Endometrial microvascular endothelial cells (primary cell): ENCODE data around the gene PHB1. TPM values are rescaled to one million over a fixed set of nuclear protein-coding genes. Genes with fewer than 3 reads are reported as not detected.
"Not testable (repeated sequence)": the region's sequence is repeated elsewhere in the genome, so short reads cannot be mapped to it uniquely, and the experiment has no call there.

ENCODE experiments used
- in situ Hi-C: cut with HindIII; loops from 2 replicates; pipeline ENCODE4 v1.10.0; 2017; ENCODE audit warnings: low sequenced_read_pairs, low pct_unique_long_range_greater_than_20kb; ENCODE audit errors: inconsistent ontology term
- total RNA-seq: library from RNA; depleted of rRNA; stranded (reverse); fragments of >200 nt; gene quantifications from one replicate; pipeline ENCODE4 v1.2.3, GENCODE V29; 2015; ENCODE audit errors: inconsistent ontology term

PHB1 gene
- total RNA-seq, 1 donor from 2014 or later, result 246 TPM

DNA sequence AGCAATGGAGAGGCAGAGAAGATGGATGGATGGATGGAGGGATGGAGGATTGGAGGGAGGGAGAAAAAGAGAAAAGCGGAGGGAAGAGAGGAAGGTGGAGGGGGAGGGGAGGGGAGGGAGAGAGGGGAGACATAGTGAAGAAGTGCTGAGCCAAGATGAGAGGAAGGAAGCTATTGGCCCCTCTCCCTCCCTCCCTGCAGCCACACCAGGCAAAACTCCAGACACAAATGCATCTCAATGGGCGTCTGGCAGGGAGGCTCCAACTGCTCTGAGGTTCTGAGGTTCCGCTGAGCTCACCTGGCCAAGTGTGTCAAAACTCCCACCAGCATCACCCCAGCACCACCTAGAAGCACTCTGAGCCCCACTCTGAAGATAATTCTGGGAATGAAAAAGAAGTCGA lies 26.9 kb upstream of the PHB1 start:
- in situ Hi-C loops, result no loop called here

- in situ Hi-C loops, result no loop called here
These were observed 25.9 kb upstream of the PHB1 start for GRCh38 chr17:49440581-49440980.

DNA sequence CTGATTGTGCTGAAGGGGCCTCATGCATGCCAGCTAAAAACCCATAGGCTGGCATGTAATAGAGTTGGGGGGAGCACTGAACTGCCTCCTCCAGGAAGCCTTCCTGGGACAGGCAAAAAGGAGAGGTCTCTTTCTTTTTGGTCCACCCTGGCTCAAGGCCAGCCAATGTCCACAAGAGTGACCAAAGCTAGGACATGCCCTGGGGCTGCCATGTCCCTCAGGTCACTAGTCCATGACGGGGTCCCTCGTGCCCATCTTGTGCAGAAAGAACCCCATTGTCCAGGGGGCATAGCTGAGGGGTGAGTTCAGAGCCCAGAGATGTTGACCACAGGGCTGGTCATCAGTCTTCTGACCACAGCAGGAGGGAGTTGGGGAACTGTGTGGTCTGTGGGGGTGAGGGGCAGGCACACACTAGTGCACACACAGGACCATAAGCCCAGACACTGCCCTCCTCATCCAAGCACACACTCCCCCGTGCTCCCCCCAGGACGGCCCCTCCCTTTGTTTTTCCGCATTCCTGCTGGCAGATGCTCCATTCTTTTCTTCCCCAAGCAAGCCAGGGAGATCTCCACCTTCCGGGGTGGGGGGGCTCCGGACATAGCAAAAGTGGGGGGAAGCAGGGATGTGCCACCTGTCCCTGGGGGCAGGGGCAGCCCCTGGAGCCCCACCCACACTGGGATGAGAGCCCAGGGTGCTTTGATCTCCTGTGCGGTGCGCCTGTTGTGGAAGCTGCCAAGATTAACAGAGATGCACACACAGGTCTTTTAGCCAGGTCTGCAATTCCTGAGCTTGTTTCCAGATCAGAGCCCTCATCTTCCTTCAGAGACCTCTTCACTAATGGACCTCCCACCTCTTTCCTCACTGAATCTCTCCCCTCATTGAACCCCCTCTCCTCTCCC lies 25.2 kb upstream of the PHB1 start:
- in situ Hi-C loops, result no loop called here

GRCh38 chr17:49439305-49439672 lies 24.6 kb upstream of the PHB1 start:
- in situ Hi-C loops, result no loop called here

DNA sequence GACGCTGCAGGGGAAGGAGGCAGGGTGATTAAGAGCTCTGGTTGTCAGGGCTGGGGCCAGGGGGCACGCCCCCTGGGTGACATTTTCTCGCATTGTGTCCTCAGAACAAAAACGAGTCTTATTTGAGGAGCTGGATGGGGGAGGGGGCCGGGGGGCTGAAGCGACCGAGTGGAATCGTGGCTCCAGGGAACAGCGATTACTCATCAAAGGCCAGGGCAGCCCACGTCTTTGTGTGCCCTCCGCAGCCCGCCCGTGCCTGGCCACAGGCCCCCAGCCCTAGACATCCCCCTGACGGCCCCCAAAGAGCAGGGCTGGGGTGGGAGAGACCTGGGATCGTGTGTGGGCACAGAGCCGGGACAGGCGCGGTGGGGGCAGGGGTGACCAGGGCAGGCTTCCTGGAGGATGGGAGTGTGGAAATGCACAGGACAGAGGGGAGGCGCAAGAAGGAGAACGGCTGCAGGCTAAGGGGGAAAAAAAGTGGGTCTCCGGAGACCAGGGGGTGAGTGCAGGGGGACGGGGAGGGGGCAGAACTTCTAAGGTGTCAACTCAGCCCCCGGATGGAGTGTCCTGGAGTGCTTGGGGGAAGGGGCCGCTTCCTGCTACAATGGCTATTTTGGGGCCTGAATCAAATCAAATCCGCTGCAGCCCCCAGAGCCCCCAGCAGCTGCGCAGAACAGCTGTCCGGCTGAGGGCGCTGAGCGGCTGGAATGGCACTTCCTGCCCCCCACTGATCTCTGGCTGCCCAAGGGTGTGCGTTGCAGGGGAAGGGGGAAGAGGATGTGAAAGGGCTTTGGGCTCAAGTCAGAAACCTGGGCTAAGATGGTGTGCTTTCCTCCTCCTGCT lies 24.0 kb upstream of the PHB1 start:
- in situ Hi-C loops, result no loop called here

- in situ Hi-C loops, result no loop called here
These were observed 23.2 kb upstream of the PHB1 start for GRCh38 chr17:49437696-49438435.

- in situ Hi-C loops, result no loop called here
These were observed 21.5 kb upstream of the PHB1 start for GRCh38 chr17:49436174-49436573.

- in situ Hi-C loops, result no loop called here
These were observed 21.0 kb upstream of the PHB1 start for GRCh38 chr17:49435671-49436029.

DNA sequence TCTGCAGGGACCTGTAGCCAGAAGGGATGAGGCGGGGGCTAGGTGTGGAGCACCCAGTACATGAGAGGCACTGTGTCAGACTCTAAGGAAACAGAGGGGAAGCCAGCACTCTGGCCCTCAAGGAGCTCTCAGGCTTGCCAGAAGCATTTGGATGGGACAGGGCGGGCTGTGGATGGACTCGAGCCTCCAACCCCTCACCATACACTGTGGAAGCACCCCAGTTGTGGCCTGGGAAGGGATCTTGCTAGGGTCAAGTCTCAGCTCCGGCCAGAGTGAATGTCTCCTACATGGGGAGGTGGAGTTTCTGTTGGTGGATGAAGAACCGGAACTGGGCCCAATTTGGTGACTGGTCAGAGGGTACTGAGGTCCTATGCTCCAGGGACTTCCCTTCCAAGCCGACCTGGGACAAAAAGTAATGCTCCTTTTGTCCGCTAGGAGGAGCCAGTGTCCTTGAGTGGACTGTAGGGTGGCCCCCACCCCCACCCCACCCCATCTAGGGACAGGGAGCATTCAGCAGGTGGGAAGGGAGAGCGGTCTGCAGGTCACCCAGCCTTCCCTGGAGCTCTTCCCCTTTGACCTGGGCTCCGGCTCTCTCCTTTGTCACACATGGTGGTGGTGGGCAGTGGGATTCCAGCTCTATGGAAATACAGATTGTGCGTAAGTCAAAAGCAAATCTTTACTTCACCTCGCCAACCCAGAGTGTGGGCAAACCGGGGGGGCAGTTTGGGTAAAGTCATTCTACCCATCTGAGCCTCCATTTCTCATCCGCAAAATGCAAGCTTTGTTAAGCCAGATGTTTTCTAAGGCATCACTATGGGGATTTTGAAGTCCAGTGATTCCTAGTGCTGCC lies 20.4 kb upstream of the PHB1 start:
- in situ Hi-C loops, result no loop called here

- in situ Hi-C loops, result no loop called here
These were observed 18.5 kb upstream of the PHB1 start for GRCh38 chr17:49433000-49433694.

- in situ Hi-C loops, result no loop called here
These were observed 17.1 kb upstream of the PHB1 start for GRCh38 chr17:49431743-49432142.

- in situ Hi-C loops, result no loop called here
These were observed 10.3 kb upstream of the PHB1 start for GRCh38 chr17:49425004-49425286.

DNA sequence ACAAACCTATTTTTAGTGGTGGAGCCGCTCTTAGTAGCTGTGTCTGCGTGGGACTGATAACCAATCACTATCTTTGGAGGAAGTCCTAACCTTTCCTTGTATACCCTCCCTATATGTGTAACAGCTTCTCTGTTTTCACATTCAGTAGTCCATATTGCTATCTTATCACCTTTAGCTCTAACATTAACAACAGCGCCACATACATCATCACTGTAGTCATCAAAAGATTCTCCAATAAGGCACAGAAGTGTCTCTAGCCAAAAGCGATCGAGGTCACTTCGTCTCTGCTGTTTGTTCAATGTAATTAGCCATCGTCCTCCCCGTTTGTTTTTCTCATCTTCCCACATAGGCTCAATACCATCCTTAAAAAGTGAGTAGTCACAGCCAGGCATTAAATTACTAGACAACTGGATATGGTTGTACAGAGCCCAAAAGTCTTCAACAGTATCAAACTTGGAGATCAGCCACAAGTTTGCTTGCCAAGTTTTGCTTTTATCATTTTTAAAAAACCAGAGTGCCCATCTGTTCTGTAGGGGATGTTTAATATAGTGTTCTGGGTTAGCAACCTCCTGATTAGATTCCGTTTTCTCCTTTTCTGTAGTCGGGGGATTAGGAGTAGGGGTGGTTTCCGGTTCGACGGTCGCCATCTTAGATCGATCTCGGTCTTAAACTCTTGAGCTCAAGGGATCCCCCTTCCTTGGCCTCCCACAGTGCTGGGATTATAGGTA lies 9.8 kb upstream of the PHB1 start:
- in situ Hi-C loops, result not testable (repeated sequence)

DNA sequence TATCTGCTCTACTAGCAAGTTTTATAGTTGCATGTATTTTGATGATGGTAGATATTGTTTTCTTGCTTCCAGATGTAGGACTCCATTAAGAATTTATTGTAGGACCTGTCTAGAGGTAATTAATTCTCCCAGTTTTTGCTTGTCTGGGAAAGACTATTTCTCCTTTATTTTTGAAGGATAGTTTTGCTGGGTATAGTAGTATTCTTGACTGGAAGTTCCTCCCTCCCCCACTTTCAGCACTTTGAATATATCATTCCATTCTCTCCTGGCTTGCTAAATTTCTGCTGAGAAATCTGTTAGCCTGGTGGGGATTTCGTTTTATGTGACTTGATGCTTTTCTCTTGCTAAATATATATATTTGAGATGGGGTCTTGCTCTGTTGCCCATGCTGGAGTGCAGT lies 8.0 kb upstream of the PHB1 start:
- in situ Hi-C loops, result no loop called here

DNA sequence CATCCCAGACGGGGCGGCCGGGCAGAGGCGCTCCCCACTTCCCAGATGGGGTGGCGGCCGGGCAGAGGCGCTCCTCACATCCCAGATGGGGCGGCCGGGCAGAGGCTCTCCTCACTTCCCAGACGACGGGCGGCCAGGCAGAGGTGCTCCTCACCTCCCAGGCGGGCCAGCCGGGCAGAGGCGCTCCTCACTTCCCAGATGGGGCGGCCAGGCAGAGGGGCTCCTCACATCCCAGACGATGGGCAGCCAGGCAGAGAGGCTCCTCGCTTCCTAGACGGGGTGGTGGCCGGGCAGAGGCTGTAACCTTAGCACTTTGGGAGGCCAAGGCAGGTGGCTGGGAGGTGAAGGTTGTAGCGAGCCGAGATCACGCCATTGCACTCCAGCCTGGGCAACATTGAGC lies 5.1 kb upstream of the PHB1 start:
- in situ Hi-C loops, result not testable (repeated sequence)

DNA sequence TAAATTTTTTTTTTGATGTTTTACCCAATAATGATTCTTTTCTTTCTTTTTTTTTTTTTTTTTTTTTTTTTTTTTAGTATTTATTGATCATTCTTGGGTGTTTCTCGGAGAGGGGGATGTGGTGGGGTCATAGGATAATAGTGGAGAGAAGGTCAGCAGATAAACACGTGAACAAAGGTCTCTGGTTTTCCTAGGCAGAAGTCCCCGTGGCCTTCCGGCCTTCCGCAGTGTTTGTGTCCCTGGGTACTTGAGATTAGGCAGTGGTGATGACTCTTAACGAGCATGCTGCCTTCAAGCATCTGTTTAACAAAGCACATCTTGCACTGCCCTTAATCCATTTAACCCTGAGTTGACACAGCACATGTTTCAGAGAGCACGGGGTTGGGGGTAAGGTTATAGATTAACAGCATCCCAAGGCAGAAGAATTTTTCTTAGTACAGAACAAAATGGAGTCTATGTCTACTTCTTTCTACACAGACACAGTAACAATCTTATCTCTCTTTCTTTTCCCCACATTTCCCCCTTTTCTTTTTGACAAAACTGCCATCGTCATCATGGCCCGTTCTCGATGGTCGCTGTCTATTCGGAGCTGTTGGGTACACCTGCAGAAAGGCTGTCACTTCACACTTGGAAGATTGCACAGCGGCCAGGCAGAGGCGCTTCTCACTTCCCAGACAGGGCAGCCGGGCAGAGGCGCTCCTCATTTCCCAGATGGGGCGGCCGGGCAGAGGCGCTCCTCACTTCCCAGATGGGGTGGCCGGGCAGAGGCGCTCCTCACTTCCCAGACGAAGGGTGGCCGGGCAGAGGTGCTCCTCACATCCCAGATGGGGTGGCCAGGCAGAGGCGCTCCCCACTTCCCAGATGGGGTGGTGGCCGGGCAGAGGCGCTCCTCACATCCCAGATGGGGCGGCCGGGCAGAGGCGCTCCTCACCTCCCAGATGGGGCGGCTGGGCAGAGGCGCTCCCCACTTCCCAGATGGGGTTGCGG lies 4.4 kb upstream of the PHB1 start:
- in situ Hi-C loops, result not testable (repeated sequence)

GRCh38 chr17:49414271-49414621 lies 436 bp downstream of the PHB1 start:
- in situ Hi-C loops, result no loop called here
